H1 (cell line): ENCODE measurements around the gene HAGH.

Source experiments
- CREB1 ChIP-seq: IDR thresholded peaks from 2 replicates; pipeline ENCODE4 v1.6.1; 2012; ENCODE audit warnings: inconsistent platforms
- EP300 ChIP-seq, 2 experiments: IDR thresholded peaks; 1 replicate in 1 of 2; 2 replicates in 1 of 2; pipeline ENCODE4 v1.6.1; 2011 to 2012; ENCODE audit warnings: low read depth in 2 of 2, low read length in 2 of 2, mild to moderate bottlenecking in 2 of 2, borderline replicate concordance in 1 of 2, inconsistent platforms in 1 of 2, moderate library complexity in 1 of 2
- EZH2 ChIP-seq: fragments of 200-600 bp; sonication (generic); IDR thresholded peaks from 2 replicates; pipeline ENCODE4 v1.7.1; 2012; ENCODE audit warnings: low read depth, mild to moderate bottlenecking, moderate library complexity, low read length, inconsistent platforms; ENCODE audit not compliant: severe bottlenecking
- HDAC6 ChIP-seq: IDR thresholded peaks from one replicate; pipeline ENCODE4 v1.7.1; 2012; ENCODE audit warnings: low read depth, mild to moderate bottlenecking, inconsistent platforms, low read length, moderate library complexity
- JUN ChIP-seq: IDR thresholded peaks from 2 replicates; pipeline ENCODE4 v1.6.1; 2011; ENCODE audit warnings: low read depth, mild to moderate bottlenecking, improper control_type of control experiment, low read length
- JUND ChIP-seq: IDR thresholded peaks from 2 replicates; pipeline ENCODE4 v1.6.1; 2011; ENCODE audit warnings: mild to moderate bottlenecking, improper control_type of control experiment, low read length
- MAFK ChIP-seq: IDR thresholded peaks from 2 replicates; pipeline ENCODE4 v1.6.1; 2012; ENCODE audit warnings: low read depth, mild to moderate bottlenecking, improper control_type of control experiment, low read length
- POLR2A ChIP-seq, 2 experiments: IDR thresholded peaks; 1 replicate in 1 of 2; 2 replicates in 1 of 2; pipeline ENCODE4 v1.6.1; 2011; ENCODE audit warnings: low read depth in 2 of 2, low read length in 2 of 2, mild to moderate bottlenecking in 2 of 2; ENCODE audit errors: control extremely low read depth in 1 of 2
- RAD21 ChIP-seq, 2 experiments: IDR thresholded peaks in 1 of 2; conservative IDR thresholded peaks in 1 of 2; 2 replicates each; pipeline ENCODE4 v1.6.1; 2011; ENCODE audit warnings: low read depth in 2 of 2, low read length in 2 of 2, improper control_type of control experiment in 1 of 2, inconsistent platforms in 1 of 2, mild to moderate bottlenecking in 1 of 2, moderate library complexity in 1 of 2
- ZNF274 ChIP-seq: IDR thresholded peaks from 2 replicates; pipeline ENCODE4 v1.7.0; 2012; ENCODE audit warnings: low read length, borderline replicate concordance; ENCODE audit errors: extremely low read depth
- TF ChIP-seq, protein P1 (sequence below), 3 experiments: IDR thresholded peaks; 1 replicate in 2 of 3; 2 replicates in 1 of 3; pipeline versions ENCODE4 v1.5.1 to v1.6.1; 2011; ENCODE audit warnings: low read length in 3 of 3, mild to moderate bottlenecking in 3 of 3, inconsistent platforms in 2 of 3, low read depth in 1 of 3, moderate library complexity in 1 of 3; ENCODE audit not compliant: insufficient read depth in 1 of 3; ENCODE audit errors: control extremely low read depth in 1 of 3

DNA sequence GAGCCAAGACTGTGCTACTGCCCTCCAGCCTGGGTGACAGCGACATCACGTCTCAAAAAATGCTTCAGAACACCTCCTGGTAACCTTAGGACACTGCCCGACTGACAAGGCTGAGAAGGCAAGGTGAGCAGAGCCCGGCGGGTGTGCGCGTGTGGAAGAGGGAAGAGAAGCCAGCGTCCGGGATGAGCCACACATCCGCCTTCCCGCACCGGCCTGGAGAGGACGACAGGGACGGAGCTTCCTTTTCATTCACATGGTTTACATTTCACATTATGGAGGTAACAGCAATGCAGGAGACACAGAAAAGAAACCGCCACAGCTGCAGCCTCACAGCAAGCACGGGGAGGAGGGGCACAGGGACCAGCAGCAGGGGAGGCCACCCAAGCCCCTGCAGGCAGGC, 16.5 kb downstream of the HAGH start:
- TF ChIP-seq, protein P1, sequence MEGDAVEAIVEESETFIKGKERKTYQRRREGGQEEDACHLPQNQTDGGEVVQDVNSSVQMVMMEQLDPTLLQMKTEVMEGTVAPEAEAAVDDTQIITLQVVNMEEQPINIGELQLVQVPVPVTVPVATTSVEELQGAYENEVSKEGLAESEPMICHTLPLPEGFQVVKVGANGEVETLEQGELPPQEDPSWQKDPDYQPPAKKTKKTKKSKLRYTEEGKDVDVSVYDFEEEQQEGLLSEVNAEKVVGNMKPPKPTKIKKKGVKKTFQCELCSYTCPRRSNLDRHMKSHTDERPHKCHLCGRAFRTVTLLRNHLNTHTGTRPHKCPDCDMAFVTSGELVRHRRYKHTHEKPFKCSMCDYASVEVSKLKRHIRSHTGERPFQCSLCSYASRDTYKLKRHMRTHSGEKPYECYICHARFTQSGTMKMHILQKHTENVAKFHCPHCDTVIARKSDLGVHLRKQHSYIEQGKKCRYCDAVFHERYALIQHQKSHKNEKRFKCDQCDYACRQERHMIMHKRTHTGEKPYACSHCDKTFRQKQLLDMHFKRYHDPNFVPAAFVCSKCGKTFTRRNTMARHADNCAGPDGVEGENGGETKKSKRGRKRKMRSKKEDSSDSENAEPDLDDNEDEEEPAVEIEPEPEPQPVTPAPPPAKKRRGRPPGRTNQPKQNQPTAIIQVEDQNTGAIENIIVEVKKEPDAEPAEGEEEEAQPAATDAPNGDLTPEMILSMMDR (IDR thresholded peaks at IDR 0.05; ENCODE audit: control extremely low read depth in 1 of 3, insufficient read depth in 1 of 3, low read depth in 1 of 3, low read length in 3 of 3): no peak
- no peak for TF ChIP-seq EZH2
- TF ChIP-seq RAD21 (IDR thresholded peaks at IDR 0.05 in 1 of 2, conservative IDR thresholded peaks at IDR 0.05 in 1 of 2; ENCODE audit: low read depth in 2 of 2, low read length in 2 of 2): no peak
- TF ChIP-seq ZNF274: no peak
- no peak for TF ChIP-seq HDAC6
- TF ChIP-seq JUND: no peak
- TF ChIP-seq POLR2A (IDR thresholded peaks at IDR 0.05; ENCODE audit: control extremely low read depth in 1 of 2, low read depth in 2 of 2, low read length in 2 of 2): no peak
- TF ChIP-seq CREB1: no peak
- no peak for TF ChIP-seq JUN
- TF ChIP-seq MAFK: no peak
- TF ChIP-seq EP300 (IDR thresholded peaks at IDR 0.05; ENCODE audit: borderline replicate concordance in 1 of 2, low read depth in 2 of 2, low read length in 2 of 2): no peak
